ENCODE results near the gene BAHCC1.
A peak's percentile ranks its signal among the peaks of the same experiment; 100 is the strongest.

The BAHCC1 gene

DNA sequence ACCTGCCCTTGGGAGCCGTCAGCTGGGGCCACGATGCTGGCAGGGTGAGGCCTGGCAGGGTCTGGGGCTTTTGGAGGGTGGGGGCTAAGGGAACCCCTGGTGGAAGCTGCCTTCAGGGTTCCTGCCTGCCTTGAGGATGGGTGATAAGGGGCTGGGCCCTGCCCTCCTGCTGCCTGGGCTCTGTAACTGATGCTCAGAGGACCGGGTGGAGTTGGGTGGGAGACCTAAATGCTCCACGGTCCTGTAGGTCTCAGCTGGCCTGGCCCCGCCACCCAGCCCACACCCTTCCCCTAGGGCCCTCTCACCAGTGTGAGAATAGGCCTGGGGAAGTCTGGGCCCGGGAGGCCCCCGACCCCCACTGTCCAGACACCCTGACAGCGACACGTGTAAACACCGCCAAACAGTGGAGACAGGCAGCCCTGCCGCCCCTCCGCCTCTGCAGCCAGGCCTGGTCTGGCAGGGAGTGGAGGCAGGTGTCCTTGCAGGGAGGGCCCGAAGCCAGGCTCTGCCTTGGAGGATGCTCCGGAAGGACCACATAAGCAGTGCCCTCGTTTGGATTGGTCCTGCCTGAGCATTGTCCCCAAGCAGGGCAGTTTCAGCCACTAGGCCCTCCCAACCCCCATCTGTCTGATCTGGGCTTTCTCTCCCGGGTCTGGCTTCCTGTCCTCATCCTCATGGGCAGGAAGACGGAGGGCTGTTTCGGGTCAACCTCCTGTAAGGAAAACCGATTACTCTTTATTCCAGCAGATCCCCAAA is 6.5 kb upstream of the BAHCC1 start:
- DNase-seq (ENCODE audit: low read depth) = no peak
- TF ChIP-seq, protein P1, sequence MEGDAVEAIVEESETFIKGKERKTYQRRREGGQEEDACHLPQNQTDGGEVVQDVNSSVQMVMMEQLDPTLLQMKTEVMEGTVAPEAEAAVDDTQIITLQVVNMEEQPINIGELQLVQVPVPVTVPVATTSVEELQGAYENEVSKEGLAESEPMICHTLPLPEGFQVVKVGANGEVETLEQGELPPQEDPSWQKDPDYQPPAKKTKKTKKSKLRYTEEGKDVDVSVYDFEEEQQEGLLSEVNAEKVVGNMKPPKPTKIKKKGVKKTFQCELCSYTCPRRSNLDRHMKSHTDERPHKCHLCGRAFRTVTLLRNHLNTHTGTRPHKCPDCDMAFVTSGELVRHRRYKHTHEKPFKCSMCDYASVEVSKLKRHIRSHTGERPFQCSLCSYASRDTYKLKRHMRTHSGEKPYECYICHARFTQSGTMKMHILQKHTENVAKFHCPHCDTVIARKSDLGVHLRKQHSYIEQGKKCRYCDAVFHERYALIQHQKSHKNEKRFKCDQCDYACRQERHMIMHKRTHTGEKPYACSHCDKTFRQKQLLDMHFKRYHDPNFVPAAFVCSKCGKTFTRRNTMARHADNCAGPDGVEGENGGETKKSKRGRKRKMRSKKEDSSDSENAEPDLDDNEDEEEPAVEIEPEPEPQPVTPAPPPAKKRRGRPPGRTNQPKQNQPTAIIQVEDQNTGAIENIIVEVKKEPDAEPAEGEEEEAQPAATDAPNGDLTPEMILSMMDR (conservative IDR thresholded peaks at IDR 0.05; ENCODE audit: control insufficient read depth, insufficient read depth, low read depth, low read length) = no peak
- H3K4me3 ChIP-seq (ENCODE audit: control insufficient read depth, low read depth, low read length) = no peak overlapping the region

DNA sequence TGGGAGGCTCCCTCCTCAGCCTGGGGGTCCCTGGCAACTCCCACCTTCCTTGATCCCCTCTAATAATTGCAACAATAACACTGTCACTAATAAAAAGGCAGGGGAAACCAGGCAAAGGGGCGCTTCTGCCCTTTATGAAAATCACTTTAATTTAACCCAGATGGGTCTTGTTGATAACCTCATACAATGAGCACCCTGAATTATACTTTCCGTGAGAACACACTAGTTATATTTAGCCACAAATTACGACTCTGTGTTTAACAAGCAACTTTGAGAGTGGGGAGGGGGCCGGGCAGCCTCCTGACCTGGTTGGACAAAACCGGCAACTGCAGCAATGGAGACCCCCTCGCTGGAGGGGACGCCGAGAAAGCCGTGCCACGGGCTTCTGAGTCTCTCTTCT is 5.7 kb upstream of the BAHCC1 start:
- H3K4me3 ChIP-seq (ENCODE audit: control insufficient read depth, low read depth, low read length) = no peak overlapping the region
- TF ChIP-seq, protein P1 (conservative IDR thresholded peaks at IDR 0.05; ENCODE audit: control insufficient read depth, insufficient read depth, low read depth, low read length) = no peak
- DNase-seq (ENCODE audit: low read depth) = no peak

DNA sequence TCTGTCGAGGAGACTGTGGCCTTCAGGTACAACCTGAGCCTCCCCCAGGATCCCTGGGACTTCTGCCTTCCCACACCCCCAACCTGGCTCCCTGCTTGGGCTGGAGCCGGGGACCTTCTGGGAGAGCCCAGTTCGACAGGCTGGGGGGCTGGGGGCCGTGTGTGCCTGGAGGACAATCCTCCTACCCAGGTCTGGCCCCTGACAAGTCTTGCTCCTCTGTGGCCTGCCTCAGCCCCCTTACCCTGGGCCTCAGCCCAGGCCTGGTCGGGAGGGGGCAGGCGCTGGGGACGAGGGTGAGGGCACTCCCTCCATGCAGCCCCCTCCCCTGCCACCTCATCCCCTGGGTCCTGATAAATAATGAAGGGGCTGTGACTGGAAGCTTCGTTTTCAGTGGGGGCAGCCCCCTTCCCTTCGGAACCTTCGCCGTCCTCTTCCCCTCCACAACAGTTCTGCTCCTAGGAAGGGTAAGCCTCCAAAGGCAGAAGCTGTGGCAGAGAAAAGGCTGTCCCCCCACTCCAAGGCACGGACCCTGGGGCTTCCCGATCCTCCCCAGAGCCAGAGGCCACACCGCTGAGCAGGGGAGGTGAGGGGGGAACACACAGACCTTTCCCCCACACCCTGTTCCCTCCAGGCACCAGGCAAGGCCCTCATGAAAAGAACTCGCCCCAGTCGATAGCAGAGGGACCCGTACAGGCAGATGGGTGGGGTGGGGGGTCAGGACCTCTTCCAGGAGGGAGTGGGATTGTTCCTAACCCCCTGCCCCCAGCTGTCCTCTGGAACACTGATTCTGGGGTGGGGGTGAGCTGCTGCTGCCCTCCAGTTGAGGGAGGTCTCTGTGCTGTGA is 5.0 kb upstream of the BAHCC1 start:
- H3K4me3 ChIP-seq (ENCODE audit: control insufficient read depth, low read depth, low read length) = no peak overlapping the region
- DNase-seq (ENCODE audit: low read depth) = no peak
- TF ChIP-seq, protein P1 (conservative IDR thresholded peaks at IDR 0.05; ENCODE audit: control insufficient read depth, insufficient read depth, low read depth, low read length) = no peak

DNA sequence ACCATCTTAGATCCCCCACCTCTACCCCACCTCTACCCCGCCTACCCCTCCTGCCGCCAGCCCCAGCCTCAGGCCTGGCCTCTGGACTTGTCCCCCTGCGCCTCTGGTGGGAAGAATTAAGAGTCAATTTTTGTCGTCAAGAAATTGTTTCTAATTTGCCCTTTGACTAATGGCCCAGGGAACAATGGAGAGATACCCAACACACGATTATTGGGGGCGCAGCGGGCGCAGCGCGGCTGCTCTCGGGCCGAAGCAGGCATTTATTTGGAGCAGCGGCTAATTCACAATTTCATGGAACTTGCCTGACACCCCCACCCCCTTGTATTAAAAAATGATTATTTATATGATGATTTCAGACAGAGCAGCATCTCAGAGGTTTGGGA is 4.4 kb upstream of the BAHCC1 start:
- no peak for DNase-seq (ENCODE audit: low read depth)
- TF ChIP-seq, protein P1 (conservative IDR thresholded peaks at IDR 0.05; ENCODE audit: control insufficient read depth, insufficient read depth, low read depth, low read length) = no peak
- no peak overlapping the region for H3K4me3 ChIP-seq (ENCODE audit: control insufficient read depth, low read depth, low read length)

DNA sequence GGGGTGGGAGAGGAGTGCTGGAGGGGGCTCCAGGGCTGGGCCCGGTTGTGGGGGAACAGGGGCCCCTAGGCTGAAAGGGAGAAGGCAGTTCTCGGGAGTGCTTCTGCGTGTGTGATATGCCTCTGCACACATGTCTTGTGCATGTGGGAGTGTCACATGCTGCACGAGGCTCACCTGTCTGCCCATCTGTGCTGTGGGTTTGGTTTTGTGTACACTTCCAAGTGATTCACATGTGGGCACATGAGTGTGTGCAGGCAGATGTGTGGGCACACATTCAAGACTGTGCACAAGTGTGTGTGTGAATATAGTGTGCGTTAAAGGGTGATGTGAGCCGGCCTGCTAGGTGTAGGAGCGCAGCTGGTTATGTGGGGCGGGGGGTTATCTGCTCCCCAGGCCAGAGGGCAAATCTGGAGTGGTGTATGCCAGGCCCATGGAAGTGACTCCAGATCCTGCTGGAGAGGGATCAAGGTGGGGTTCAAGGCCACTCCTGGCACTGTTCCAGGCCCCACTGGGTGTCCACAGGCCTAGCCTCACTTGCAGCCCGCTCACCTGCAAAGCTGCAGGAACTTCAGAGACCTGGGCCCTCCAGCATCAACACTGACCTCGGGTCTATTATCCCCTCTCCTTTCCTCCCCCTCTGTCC is 3.8 kb upstream of the BAHCC1 start:
- TF ChIP-seq, protein P1 (conservative IDR thresholded peaks at IDR 0.05; ENCODE audit: control insufficient read depth, insufficient read depth, low read depth, low read length) = no peak
- H3K4me3 ChIP-seq (ENCODE audit: control insufficient read depth, low read depth, low read length) = no peak overlapping the region
- no peak for DNase-seq (ENCODE audit: low read depth)

DNA sequence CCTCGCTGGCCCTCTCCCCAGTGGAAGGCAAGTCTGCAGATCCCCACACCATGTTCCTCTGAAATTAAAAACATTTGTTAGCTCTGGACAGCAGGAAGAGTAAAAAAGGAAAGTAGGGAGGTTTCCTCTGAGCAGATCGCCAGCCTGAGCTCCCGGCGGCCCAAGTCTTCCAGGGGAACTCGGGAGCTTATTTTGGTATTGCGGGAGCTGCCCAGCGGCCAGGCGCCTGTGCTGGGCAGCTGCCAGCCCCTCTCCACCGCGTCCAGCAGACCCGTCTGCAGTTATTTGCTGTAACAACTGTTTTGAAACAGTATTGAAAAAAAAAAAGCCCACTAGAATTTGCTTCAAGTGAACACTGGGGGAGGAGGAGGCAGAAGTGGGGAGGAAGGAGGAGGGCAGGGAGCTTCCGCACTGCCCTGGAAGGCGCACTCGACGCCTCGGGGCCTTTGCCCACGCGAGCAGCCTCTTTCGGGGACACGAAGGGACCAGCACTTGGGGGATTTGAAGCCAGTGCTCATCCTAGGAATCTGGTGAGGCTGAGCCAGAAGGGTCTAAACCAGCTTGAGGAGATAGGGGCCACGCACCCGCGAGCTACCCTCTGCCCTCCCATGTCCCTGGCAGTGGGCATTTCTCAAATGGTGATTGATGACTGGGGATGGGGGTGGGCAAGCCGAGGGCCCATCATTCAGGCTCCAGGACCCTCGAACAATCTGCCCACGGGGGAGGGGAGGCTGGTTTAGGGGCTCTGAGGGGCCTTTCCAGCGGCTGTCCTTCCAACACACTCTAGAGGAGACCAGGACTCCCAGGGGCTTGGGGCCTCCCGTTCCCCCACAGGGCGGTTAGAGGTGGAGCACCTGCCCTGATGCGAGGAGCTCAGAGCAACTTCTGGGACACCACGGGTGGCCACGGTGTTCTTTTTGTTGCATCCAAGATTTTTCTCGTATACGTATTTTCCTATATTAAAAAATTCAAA is 3.0 kb upstream of the BAHCC1 start:
- peak; percentile 60 for DNase-seq (ENCODE audit: low read depth)
- peak overlapping the region; percentile 52 for H3K4me3 ChIP-seq (ENCODE audit: control insufficient read depth, low read depth, low read length)
- TF ChIP-seq, protein P1 (conservative IDR thresholded peaks at IDR 0.05; ENCODE audit: control insufficient read depth, insufficient read depth, low read depth, low read length) = no peak

All from fibroblast of mammary gland (primary cell).